ENCODE results near the gene PFKFB3. TPM values are rescaled to one million over a fixed set of nuclear protein-coding genes. Genes with fewer than 3 reads are reported as not detected.

Gene PFKFB3
- total RNA-seq, 2 experiments from 2014 or later = 57.1 to 59.3 TPM

GRCh38 chr10:6211671-6212635, 9.2 kb downstream of the PFKFB3 start:
- no peak overlapping the region for H3K27ac Mint-ChIP-seq
- no peak overlapping the region for H3K4me3 Mint-ChIP-seq
- DNase-seq (no peak), ATAC-seq (no peak)
- H3K9me3 Mint-ChIP-seq (ENCODE audit: low read depth) = no peaks in the 10 kb centered on the region
- CTCF ChIA-PET = interaction anchor here (1.3 kb wide), 1 partner anchor 9 kb away, joined by 3 read pairs; the partner anchor contains the start of gene PFKFB3
- H3K27me3 Mint-ChIP-seq = no peaks in the 10 kb centered on the region
- H3K36me3 Mint-ChIP-seq = peaks cover 21% of the 10 kb centered on the region
- H3K4me1 Mint-ChIP-seq = peaks cover 18% of the 10 kb centered on the region

- Mint-ChIP-seq H3K4me3 (no peak overlapping the region), H3K27me3 (no peaks in the 10 kb centered on the region), H3K4me1 (peaks cover 11% of the 10 kb centered on the region), H3K9me3 (ENCODE audit: low read depth) (no peaks in the 10 kb centered on the region), H3K27ac (no peak overlapping the region), H3K36me3 (peaks cover 26% of the 10 kb centered on the region)
- CTCF ChIA-PET = no interaction called here
- ATAC-seq (no peak), DNase-seq (no peak)
Observed at GRCh38 chr10:6212806-6213205, 10.1 kb downstream of the PFKFB3 start.

GRCh38 chr10:6213257-6213905, 10.6 kb downstream of the PFKFB3 start:
- Mint-ChIP-seq H3K9me3 (ENCODE audit: low read depth) (no peaks in the 10 kb centered on the region), H3K4me1 (peaks cover 8% of the 10 kb centered on the region), H3K27ac (no peak overlapping the region), H3K27me3 (no peaks in the 10 kb centered on the region), H3K36me3 (peaks cover 29% of the 10 kb centered on the region), H3K4me3 (no peak overlapping the region)
- ATAC-seq (no peak), DNase-seq (no peak)
- CTCF ChIA-PET = no interaction called here

GRCh38 chr10:6213908-6214307, 11.2 kb downstream of the PFKFB3 start:
- H3K27me3 Mint-ChIP-seq = no peaks in the 10 kb centered on the region
- H3K4me3 Mint-ChIP-seq = no peak overlapping the region
- peaks cover 3% of the 10 kb centered on the region for H3K4me1 Mint-ChIP-seq
- no peaks in the 10 kb centered on the region for H3K9me3 Mint-ChIP-seq (ENCODE audit: low read depth)
- no peak overlapping the region for H3K27ac Mint-ChIP-seq
- peaks cover 33% of the 10 kb centered on the region for H3K36me3 Mint-ChIP-seq
- CTCF ChIA-PET = no interaction called here
- DNase-seq = no peak
- ATAC-seq = no peak

- H3K9me3 Mint-ChIP-seq (ENCODE audit: low read depth) = no peaks in the 10 kb centered on the region
- no peaks in the 10 kb centered on the region for H3K4me1 Mint-ChIP-seq
- DNase-seq (no peak), ATAC-seq (no peak)
- no peaks in the 10 kb centered on the region for H3K27me3 Mint-ChIP-seq
- CTCF ChIA-PET = no interaction called here
- H3K36me3 Mint-ChIP-seq = peaks cover 37% of the 10 kb centered on the region
- H3K4me3 Mint-ChIP-seq = no peak overlapping the region
- no peak overlapping the region for H3K27ac Mint-ChIP-seq
Observed at GRCh38 chr10:6214612-6215011, 11.9 kb downstream of the PFKFB3 start.

GRCh38 chr10:6215241-6215640, 12.5 kb downstream of the PFKFB3 start:
- CTCF ChIA-PET = no interaction called here
- no peak overlapping the region for H3K4me3 Mint-ChIP-seq
- H3K9me3 Mint-ChIP-seq (ENCODE audit: low read depth) = no peaks in the 10 kb centered on the region
- no peak overlapping the region for H3K27ac Mint-ChIP-seq
- ATAC-seq = no peak
- no peaks in the 10 kb centered on the region for H3K27me3 Mint-ChIP-seq
- no peaks in the 10 kb centered on the region for H3K4me1 Mint-ChIP-seq
- H3K36me3 Mint-ChIP-seq = peaks cover 37% of the 10 kb centered on the region
- DNase-seq = no peak

GRCh38 chr10:6215683-6216484, 13.2 kb downstream of the PFKFB3 start:
- Mint-ChIP-seq H3K4me1 (no peaks in the 10 kb centered on the region), H3K4me3 (no peak overlapping the region), H3K9me3 (ENCODE audit: low read depth) (no peaks in the 10 kb centered on the region), H3K36me3 (peaks cover 42% of the 10 kb centered on the region), H3K27me3 (no peaks in the 10 kb centered on the region), H3K27ac (no peak overlapping the region)
- CTCF ChIA-PET = interaction anchor here (2.6 kb wide), 1 partner anchor 186 kb away, joined by 12 read pairs; no protein-coding TSS in a partner anchor
- DNase-seq = no peak
- no peak for ATAC-seq

GRCh38 chr10:6216916-6217315, 14.2 kb downstream of the PFKFB3 start:
- CTCF ChIA-PET = interaction anchor here (2.2 to 3.0 kb wide), 3 partner anchors 14 to 185 kb away, joined by 5 to 12 read pairs (median 12); partner anchors contain the start of gene PFKFB3
- Mint-ChIP-seq H3K27me3 (no peaks in the 10 kb centered on the region), H3K4me3 (no peak overlapping the region), H3K9me3 (ENCODE audit: low read depth) (no peaks in the 10 kb centered on the region), H3K36me3 (peaks cover 45% of the 10 kb centered on the region), H3K27ac (no peak overlapping the region), H3K4me1 (no peaks in the 10 kb centered on the region)
- DNase-seq (no peak), ATAC-seq (no peak)

- H3K27ac Mint-ChIP-seq = no peak overlapping the region
- H3K36me3 Mint-ChIP-seq = peaks cover 45% of the 10 kb centered on the region
- H3K4me1 Mint-ChIP-seq = no peaks in the 10 kb centered on the region
- H3K4me3 Mint-ChIP-seq = no peak overlapping the region
- H3K9me3 Mint-ChIP-seq (ENCODE audit: low read depth) = no peaks in the 10 kb centered on the region
- no peaks in the 10 kb centered on the region for H3K27me3 Mint-ChIP-seq
- no peak for DNase-seq
- CTCF ChIA-PET = interaction anchor here (2.2 to 3.0 kb wide), 3 partner anchors 15 to 185 kb away, joined by 5 to 12 read pairs (median 12); partner anchors contain the start of gene PFKFB3
- ATAC-seq = no peak
Observed at GRCh38 chr10:6217611-6218010, 14.9 kb downstream of the PFKFB3 start.

GRCh38 chr10:6218692-6219493, 16.2 kb downstream of the PFKFB3 start:
- no peak for ATAC-seq

GRCh38 chr10:6219494-6219836, 16.7 kb downstream of the PFKFB3 start:
- CTCF ChIA-PET = interaction anchor here (3.0 kb wide), 1 partner anchor 17 kb away, joined by 12 read pairs; the partner anchor contains the start of gene PFKFB3
- Mint-ChIP-seq H3K27me3 (no peaks in the 10 kb centered on the region), H3K36me3 (peaks cover 43% of the 10 kb centered on the region), H3K9me3 (ENCODE audit: low read depth) (no peaks in the 10 kb centered on the region), H3K4me1 (no peaks in the 10 kb centered on the region), H3K4me3 (no peak overlapping the region), H3K27ac (no peak overlapping the region)
- DNase-seq = no peak
- no peak for ATAC-seq

More at GRCh38 chr10:6218692-6219493, 16.2 kb downstream of the PFKFB3 start:
- no peaks in the 10 kb centered on the region for H3K4me1 Mint-ChIP-seq
- CTCF ChIA-PET = interaction anchor here (2.2 to 3.0 kb wide), 3 partner anchors 16 to 183 kb away, joined by 5 to 12 read pairs (median 12); partner anchors contain the start of gene PFKFB3
- H3K27ac Mint-ChIP-seq = no peak overlapping the region
- DNase-seq = no peak
- no peaks in the 10 kb centered on the region for H3K27me3 Mint-ChIP-seq
- H3K36me3 Mint-ChIP-seq = peaks cover 41% of the 10 kb centered on the region
- no peak overlapping the region for H3K4me3 Mint-ChIP-seq
- H3K9me3 Mint-ChIP-seq (ENCODE audit: low read depth) = no peaks in the 10 kb centered on the region

GRCh38 chr10:6220418-6221191, 17.9 kb downstream of the PFKFB3 start:
- no peaks in the 10 kb centered on the region for H3K9me3 Mint-ChIP-seq (ENCODE audit: low read depth)

More at GRCh38 chr10:6220418-6221191, 17.9 kb downstream of the PFKFB3 start:
- no peak overlapping the region for H3K27ac Mint-ChIP-seq
- peaks cover 42% of the 10 kb centered on the region for H3K36me3 Mint-ChIP-seq
- no peaks in the 10 kb centered on the region for H3K4me1 Mint-ChIP-seq
- no peak for ATAC-seq
- no peaks in the 10 kb centered on the region for H3K27me3 Mint-ChIP-seq
- no peak overlapping the region for H3K4me3 Mint-ChIP-seq
- CTCF ChIA-PET = no interaction called here
- no peak for DNase-seq
